RPMI7951 (cell line): ENCODE results near the gene TTC17. TPM values are rescaled to one million over a fixed set of nuclear protein-coding genes. Genes with fewer than 3 reads are reported as not detected.

Source experiments
- DNase-seq: peaks from one replicate; pipeline ENCODE4 v3.0.0-alpha.2; 2012; ENCODE audit warnings: low read depth
- total RNA-seq: library from RNA; depleted of rRNA; stranded (reverse); fragments of >200 nt; shearing (Covaris generic); gene quantifications from 2 replicates; pipeline ENCODE4 v1.2.3, GENCODE V29; 2014; rRNA removed

The TTC17 gene
- total RNA-seq, 1 experiment from 2014 or later = 31.7 TPM

GRCh38 chr11:43537833-43538615 lies 179.3 kb downstream of the TTC17 start:
- DNase-seq = no peak

- DNase-seq = no peak
These were observed 183.3 kb downstream of the TTC17 start for GRCh38 chr11:43541993-43542392.

GRCh38 chr11:43542750-43543712 lies 184.3 kb downstream of the TTC17 start:
- no peak for DNase-seq

Other genes with a start within 250 kb of the TTC17 start
- 69.1 and 82.4 TPM in 2 replicates for gene API5, start 46.9 kb upstream of the TTC17 start, total RNA-seq